Fibroblast of lung (primary cell): ENCODE measurements around the gene KIF4A.

Source experiments
- EZH2 ChIP-seq: IDR thresholded peaks from 2 replicates; pipeline ENCODE4 v1.5.1; 2012; ENCODE audit warnings: low read length, control low read depth, mild to moderate bottlenecking; ENCODE audit errors: missing control alignments
- TF ChIP-seq, protein P1 (sequence below), 2 donors: IDR thresholded peaks in 1 of 2; conservative IDR thresholded peaks in 1 of 2; 1 replicate in 1 of 2; 2 replicates in 1 of 2; pipeline ENCODE4 v1.5.1; 2011 to 2012; ENCODE audit warnings: low read length in 2 of 2, control low read depth in 1 of 2, inconsistent platforms in 1 of 2, low read depth in 1 of 2, mild to moderate bottlenecking in 1 of 2

DNA sequence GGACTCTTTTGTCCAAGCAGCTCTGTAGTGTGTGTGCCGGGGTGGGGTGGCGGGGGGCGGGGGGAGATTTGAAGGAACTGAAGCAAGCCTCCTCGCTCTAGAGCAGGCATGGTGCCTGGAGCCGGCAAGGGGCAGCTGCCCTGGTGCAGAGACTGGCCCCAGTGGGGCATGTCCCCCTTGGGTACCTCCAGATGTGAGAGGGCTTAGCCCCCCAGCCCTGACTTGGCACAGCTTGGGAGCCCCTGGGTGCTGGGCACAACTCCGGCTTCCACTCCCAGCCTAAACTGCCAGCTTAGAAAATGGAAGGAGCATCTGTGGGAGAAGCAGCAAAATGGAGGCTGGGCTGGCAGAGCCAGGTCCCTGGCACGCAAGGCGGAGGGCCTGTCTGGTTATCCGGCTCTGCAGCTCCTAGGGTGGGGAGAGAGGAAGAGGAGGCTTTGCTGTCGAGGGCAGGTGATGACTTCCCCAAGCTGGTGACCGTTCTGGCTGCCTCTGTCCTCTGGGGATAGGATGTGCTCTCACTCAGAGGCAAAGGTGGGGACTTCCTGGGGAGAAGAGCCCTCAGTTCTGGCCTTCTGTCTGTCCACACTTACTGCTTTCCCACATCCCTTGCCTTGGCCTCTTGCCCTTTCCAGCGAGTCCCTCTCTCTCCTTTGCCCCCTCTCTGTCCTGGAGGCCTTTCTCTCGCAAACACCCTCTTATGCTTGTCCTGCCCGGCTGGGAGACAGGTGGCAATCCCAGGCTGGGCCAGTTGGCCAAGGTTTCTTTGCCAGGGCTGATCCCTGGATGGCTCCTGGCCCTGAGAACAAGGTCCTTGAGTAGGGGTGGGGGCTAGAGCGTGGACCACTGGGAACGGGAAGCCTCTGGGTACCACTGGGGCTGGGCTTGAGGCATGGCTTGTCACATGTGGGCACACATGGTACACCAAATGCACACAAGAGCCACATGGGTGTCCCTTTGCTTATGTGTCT, 156.8 kb downstream of the KIF4A start:
- TF ChIP-seq, protein P1, sequence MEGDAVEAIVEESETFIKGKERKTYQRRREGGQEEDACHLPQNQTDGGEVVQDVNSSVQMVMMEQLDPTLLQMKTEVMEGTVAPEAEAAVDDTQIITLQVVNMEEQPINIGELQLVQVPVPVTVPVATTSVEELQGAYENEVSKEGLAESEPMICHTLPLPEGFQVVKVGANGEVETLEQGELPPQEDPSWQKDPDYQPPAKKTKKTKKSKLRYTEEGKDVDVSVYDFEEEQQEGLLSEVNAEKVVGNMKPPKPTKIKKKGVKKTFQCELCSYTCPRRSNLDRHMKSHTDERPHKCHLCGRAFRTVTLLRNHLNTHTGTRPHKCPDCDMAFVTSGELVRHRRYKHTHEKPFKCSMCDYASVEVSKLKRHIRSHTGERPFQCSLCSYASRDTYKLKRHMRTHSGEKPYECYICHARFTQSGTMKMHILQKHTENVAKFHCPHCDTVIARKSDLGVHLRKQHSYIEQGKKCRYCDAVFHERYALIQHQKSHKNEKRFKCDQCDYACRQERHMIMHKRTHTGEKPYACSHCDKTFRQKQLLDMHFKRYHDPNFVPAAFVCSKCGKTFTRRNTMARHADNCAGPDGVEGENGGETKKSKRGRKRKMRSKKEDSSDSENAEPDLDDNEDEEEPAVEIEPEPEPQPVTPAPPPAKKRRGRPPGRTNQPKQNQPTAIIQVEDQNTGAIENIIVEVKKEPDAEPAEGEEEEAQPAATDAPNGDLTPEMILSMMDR (conservative IDR thresholded peaks at IDR 0.05 in 1 of 2, IDR thresholded peaks at IDR 0.05 in 1 of 2; ENCODE audit: low read depth in 1 of 2, low read length in 2 of 2), result no peak
- no peak for TF ChIP-seq EZH2
